GM12874 (cell line): Measurements from ENCODE around the gene CCDC87.

Source experiments
- CTCF ChIP-seq: IDR thresholded peaks from 2 replicates; pipeline ENCODE4 v1.5.1; 2011; ENCODE audit warnings: low read depth, mild to moderate bottlenecking, control low read depth, low read length, moderate library complexity; ENCODE audit not compliant: insufficient read depth

The CCDC87 gene

GRCh38 chr11:66624450-66624849 lies 31.6 kb upstream of the CCDC87 start:
- TF ChIP-seq CTCF: no peak

- no peak for TF ChIP-seq CTCF
Observed at GRCh38 chr11:66619080-66619554, 26.3 kb upstream of the CCDC87 start.

- TF ChIP-seq CTCF: no peak
Observed at GRCh38 chr11:66617155-66617834, 24.4 kb upstream of the CCDC87 start.

- TF ChIP-seq CTCF: no peak
Observed at GRCh38 chr11:66616379-66617154, 23.7 kb upstream of the CCDC87 start, which contains the start of gene RBM14. TSS of gene RBM14 (plus strand) at chr11:66616630. CDS start at chr11:66616721, 91 bp downstream.

- TF ChIP-seq CTCF: no peak
Observed at GRCh38 chr11:66614073-66614472, 21.2 kb upstream of the CCDC87 start.

GRCh38 chr11:66612458-66612857 lies 19.6 kb upstream of the CCDC87 start:
- no peak for TF ChIP-seq CTCF

GRCh38 chr11:66609721-66610617 lies 17.1 kb upstream of the CCDC87 start:
- TF ChIP-seq CTCF: no peak
